Globus pallidus (tissue), 1 donor: Measurements from ENCODE around the gene DENND11.

Experiments used
- DNase-seq: peaks from one replicate; pipeline ENCODE4 v3.0.0-alpha.2; 2015; ENCODE audit warnings: low spot score

The DENND11 gene

DNA sequence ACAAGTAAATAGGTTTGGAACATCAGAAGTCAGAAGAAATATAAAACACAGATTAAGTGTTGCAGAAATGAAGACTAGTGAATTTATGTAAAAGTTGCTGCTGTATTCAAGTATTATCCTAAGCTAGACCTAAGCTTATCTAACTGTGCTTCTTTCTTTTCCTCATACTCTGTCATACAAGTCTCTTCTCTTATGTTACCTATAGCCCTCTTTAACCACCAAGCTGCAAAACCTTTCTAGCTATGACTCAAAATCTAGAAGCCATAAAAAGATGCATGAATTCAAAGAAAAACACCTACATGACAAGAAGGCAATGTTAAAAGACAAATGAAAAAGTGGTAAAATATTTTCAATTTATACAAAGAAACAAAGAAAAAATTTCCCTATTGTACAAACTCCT, 23.0 kb downstream of the DENND11 start:
- no peak for DNase-seq

DNA sequence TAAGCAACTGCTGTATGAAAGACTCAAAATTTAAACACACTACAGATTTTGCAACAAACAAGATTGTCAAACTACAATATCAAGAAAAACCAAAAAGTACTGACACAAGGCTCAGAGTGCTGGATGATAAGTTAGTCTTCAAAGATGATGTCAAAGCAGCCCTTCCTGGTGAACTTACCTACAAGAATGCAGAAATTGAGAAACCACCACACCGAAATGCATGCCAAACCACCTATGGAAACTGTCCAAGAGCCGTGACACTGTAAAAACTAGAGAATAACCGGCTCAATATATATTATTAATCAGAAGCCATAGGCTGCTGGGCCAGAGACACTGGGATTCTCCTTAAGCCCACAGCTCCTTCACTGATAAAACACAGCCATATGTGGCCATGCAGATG, 25.3 kb downstream of the DENND11 start:
- no peak for DNase-seq

DNA sequence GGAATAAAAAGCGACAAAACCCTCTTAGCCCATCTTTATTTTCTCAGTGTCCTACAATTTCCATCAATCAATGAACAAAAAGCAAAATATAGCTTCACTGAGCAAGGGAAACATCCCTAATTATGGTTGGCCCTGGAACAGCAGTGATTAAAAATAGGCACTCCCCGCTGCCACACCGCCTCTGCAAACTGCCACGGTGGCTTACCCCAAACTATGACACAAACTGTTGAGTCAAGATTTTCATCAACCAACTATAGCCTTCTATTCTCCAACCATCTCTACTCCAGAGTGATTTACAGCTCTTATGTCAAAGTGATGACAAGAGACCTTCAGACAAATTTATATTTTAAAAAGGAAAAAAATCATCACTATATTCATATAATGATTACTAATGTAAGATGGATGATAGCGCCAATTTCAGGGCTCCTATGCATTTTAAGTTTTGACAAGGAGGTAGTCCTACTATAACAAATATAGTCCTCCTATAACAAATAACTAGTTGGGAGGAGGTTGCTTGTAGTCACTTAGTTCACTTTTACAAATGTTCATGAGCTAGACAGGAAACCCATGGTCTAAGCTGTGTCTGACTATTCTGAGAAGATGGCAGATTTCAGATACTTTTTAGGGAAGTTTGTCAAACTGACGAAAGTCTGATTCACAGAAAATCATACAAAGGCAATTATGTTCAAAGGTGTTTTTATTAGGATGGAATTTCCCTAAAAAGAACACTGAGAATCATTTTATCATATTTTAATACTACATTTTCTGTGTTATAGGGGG, 26.3 kb downstream of the DENND11 start:
- DNase-seq, result no peak

DNA sequence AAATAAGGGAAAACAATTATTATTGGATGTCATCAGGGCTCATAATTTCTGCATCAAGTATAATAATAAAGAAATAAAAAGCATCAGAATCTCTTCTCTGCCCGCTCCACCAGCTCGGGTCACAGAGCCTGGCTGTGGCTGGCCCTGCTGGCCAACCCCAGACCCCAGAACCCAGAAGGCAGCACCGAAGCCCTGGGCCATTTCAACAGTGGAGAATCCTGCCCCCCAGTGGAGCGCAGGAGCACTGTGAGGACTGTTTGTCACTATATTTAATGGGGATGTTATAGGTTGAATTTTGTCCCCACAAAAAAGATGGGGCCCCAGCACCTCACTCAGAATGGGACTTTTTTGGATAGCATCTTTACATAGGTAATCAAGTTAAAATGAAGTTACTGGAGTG, 27.3 kb downstream of the DENND11 start:
- no peak for DNase-seq

DNA sequence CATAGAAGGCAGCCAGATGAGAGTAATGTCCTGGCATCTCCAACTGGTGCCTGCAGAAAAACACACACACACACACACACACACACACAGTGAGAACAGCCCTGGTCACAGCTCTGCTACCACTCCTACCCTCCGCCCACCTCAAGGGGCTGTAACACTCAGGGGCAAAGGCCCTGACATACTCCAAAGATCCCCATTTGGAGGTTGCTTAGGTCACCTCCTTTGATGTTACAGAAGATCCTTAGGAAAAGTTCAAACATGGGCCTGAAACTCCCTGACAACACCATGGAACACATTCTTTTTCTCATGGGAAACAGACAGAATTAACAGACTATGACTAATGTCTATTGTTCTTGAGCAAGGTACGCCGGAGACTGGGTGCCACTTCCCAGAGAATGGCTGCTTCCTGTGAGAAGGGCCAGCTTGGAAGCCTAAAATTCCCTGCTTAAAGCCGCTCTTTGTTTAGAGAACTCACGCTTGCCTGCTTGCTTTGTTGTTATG, 27.7 kb downstream of the DENND11 start:
- no peak for DNase-seq

DNA sequence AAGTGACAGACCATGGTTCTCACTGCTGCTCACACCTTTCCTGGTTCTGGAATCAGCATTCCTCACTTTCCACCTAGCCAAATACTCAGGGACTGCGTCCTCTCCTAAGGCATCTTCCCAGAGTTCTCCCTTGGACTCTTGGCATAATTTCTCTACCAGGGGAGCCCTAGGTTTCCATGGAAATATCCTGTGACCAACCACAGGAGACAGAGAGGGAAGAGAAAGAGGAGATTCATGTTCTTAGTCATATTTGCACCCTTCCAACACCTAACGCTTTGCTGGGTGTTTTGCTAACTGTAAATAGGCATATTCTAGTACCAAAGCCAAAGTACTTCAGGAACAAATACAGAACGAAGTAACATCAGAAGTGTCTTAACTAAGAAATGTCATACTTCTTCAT, 28.6 kb downstream of the DENND11 start:
- no peak for DNase-seq

DNA sequence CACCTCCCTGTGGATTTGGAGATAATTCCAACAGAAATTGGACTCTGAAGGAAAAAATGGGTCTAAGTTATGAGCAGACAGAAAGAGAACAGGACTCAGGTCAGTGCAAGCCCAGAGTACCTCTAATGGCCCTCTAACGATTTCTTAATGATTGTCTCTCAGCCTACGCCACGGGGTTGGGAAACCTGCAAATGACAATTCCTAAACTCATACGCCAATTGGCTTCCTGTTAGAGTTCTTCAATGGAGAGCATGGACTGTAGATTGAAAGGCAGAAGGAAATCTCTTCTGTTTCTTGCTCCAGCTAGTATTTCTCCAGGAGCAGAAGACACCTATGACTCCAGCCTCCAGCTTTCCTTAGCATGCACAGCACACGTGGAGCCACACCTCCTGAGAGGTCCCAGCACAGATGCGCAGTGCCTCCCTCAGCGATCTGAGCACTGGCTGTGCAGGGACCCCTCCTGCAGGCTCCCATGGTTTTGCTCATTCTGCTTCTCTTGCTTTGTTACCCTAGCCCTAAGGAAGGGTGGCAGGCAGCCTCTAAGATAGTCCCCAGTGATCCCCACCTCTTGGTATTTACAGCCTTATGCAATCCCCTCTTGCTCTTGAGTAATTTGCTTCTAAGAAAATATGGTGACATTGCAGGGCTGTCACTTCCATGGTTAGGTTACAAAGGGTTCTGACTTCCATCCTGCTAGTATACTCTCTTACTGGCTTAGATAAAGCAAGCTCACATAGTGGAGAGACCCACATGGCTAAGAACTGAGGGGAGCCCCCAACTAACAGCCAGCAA, 30.1 kb downstream of the DENND11 start:
- no peak for DNase-seq

DNA sequence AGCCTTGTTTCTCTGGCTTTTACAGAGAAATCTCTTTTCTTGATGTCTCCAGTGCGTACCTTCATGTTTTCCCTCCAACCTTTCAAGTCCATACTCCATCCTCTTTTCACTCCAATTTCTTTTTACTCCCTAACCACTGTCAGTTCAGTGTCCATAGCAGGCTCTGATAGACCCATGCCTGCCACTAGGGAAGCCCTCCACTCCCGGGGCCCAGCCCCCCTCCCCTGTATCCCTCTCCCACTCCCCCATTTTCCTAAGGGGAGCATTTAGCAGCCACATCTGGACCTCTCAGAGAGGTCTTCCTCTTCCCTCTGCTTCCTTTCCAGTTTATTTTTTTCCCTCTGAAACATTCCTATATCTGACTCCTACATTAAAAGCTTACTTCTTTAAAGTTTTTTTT, 33.1 kb downstream of the DENND11 start:
- DNase-seq, result no peak

DNA sequence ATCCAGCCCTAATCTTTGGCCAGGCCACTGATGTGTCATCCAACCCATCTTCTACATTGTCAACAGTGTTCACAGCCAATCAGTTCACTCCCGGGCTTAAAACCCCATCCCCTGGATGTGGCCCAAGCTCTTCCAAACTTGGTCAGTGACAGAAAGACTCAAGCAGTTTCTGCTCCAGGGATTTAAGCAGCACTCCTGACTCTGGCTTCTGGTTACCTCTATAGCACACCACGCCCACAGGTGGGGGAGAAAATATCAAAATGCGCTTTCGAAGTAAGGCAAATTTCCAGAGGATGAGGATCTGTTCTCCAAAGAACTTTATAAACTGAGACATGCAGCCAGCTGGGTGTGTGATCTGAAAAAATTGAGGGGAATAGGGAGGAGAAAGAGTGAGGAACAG, 35.9 kb downstream of the DENND11 start:
- DNase-seq, result no peak

DNA sequence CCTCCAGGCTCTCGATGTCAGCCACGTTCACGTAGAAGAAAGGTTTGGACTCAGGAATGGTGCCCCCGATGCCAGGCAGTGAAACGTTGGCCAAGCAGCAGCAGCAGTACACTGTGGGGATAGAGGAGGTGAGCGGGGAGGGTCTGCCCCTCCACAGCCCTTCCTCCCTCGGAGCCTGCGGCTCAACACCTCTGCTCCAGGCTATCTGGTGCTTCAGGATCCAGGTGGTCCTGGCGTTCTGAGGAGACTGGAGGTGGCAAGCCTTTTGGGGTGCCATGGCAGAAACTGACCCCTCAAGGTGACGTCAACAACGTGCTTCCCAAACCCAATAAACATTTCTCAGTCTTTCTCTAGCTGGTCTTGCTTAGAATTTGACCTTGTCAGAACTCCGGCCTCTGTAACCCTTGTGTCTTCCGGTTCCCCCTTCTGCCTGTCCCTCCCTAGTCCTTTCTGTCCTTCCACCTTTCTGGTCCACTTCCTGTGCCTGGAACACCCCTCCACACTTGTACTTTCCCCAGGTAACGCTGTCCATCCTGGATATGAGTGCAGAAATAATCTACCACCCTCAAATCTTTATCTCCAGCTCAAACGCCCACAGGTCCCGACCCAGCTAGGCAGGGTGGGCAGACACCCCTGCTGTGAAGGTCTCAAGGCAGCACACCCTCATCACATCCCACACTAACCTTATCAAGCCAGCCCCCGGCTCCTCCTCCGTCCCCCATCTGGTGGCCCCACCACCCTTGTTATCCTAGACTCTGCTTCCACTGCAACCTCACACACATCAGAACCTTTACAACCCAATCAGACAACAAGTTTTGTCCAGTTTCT, 36.5 kb downstream of the DENND11 start:
- no peak for DNase-seq

DNA sequence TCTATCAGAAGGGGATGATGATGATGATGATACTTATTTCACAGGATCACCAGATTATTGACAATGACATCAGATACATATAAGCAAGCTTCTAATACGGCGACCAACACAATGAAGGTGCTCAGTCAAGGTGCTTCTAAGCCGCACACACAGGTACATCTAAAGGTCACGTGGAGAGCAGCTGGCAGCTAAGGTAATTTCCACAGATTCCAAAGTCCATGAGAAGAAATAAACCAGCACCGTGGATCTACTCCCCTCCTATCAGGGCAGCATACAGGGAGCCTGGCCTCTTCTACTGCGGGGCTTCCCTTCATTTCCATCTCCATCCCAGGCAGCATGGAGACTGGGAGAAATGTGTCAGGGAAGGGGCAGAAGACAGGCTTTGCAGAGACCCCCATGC, 37.5 kb downstream of the DENND11 start:
- DNase-seq, result no peak

DNA sequence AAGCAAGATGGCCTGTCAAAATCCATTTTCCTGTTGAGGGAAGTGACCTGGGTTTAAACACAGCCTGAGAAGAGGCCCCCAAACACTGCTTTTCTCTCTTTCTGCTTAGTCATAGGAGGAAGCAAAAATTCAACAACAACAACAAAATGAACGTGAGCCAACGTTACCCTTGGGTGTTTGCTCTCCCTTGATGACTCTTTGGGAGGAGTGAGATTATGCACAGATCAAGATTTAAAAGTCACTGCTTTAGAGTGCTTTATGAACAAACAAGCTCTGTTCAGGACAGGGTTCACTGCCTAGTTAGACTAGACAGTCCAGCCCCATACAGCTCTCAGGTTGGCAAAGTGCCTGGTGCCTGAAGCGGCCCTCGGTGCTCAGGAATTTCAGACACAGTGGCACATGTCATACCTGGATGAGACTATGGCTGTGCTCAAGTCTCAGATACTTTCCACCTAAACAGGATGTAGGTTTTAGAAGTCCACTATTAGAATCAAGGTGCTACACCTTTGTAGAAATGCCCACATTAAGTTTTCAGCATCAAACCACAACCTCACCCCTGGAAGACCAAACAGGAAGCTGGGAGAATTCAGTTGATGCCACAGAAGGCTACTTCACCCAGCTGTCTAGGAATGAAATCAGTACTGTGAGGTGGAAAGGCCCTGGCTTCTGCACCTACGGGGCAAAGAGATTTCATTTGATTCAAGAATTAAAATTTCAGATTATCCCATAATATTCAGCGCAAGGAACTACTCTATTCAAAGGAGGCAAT, 38.7 kb downstream of the DENND11 start:
- DNase-seq, result no peak

DNA sequence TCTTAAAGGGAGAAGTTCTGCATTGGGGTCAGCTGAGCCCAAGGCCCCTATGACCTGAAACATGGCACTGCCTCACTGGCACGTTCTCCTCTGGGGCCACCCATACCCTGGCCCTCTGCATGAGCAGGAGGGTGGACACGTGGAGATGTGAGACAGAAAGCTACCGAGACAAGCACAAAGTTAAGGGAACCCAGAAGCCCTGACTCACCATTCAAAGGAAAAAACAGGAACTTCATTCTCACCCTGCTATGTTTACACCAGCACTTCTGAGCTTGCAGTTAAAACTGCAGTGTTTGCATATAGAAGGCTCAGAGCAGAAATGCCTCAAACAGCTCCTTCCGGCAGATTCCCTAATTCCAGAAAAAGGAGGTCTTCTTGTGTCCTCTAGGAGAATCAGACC, 41.7 kb downstream of the DENND11 start:
- peak; percentile 70 for DNase-seq

DNA sequence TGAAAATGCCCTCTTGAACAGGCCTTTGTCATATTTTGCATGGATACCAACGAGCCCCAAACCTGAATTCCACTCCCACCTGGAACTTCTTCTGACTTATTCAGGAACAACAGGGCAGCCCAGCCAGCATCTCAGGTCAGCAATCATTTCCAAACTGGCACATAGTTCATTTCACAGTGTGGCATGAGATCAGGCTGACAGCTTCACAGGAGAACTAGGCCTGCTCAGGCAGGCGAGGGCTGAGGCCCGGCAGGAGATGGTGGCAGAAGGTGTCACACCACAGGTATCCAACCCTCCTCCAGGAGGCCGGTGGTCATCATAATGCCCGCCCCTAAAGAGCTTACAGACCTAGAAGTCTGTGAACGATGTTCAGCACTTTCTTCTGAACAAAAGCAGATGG, 42.5 kb downstream of the DENND11 start:
- DNase-seq, result no peak

DNA sequence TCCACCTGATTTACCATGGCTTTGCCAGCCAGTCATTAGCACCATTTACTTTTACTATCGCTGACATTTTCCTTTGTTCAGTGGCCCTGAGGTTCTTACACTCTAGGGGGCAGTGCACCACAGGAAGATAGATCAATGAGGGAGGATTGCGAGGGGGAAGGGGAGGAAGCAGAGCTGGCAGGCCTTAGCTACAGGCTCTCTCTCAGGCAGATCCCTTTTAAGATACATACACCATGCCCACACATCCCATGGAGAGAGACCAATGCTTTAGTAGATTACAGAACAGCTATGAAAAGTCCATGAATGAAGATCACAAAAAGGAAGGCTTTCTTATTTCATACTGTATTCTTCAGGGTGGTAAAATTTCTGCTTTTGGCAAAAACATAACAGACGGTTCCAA, 47.4 kb downstream of the DENND11 start:
- peak; percentile 87 for DNase-seq

DNA sequence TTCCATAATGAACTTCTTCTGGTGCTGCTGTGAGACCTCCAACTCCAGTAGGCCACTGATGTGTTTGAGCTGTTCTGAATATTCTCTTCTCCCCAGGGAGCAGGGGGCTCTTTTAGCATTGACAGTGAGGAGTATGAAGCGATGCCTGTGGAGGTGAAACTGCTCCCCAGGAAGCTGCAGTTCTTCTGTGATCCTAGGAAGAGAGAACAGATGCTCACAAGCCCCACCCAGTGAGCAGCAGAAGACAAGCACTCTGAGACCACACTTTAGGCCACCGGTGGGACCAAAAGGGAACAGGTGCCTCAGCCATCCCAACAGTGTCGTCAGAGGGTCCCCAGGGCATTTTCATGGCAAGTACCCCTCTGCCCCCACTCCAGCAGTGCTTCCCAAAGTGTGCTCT, 49.3 kb downstream of the DENND11 start:
- no peak for DNase-seq
